HCT116 (cell line): ENCODE results near the gene ADCY10. TPM values are rescaled to one million over a fixed set of nuclear protein-coding genes. Genes with fewer than 3 reads are reported as not detected.

Experiments
- ATAC-seq: fragments of 200-7000 bp; cut with Tn5 transposase; 2 replicates; pipeline ENCODE4 v1.9.1; 2020; ENCODE audit warnings: mild to moderate bottlenecking, moderate library complexity
- BruUV-seq: library from RNA; stranded (reverse); fragments of 400-500 nt; replicated peaks from 2 replicates; lab custom pipeline; 2021; lab: Mats Ljungman, UMichigan
- CTCF ChIA-PET: fragments of 300-600 bp; sonication (Branson Sonifier 250); formaldehyde crosslinking; loops from one replicate; lab custom pipeline; 2021; ENCODE audit warnings: antibody characterized with exemption; lab: Charles Lee
- POLR2A ChIA-PET: fragments of 300-600, 350-600 bp; sonication (Branson Sonifier 250); formaldehyde crosslinking; loops from one replicate; lab custom pipeline; 2021; ENCODE audit warnings: antibody characterized with exemption; lab: Charles Lee
- RAD21 ChIA-PET, 2 experiments: fragments of 300-600 bp; sonication (Branson Sonifier 250); formaldehyde crosslinking; loops; one replicate each; lab custom pipeline; 2023; ENCODE audit warnings: low total read pairs in 2 of 2; ENCODE audit not compliant: uncharacterized antibody in 2 of 2, unreplicated experiment in 2 of 2, low non-redundant PET in 1 of 2; lab: Charles Lee
- DNase-seq: peaks from one replicate; pipeline ENCODE4 v3.0.0-alpha.2; 2010; ENCODE audit warnings: low read depth, low spot score
- H2AFZ ChIP-seq: fragments of 200-600 bp; shearing (Covaris generic), sonication (generic); 2 replicates; pipeline ENCODE4 v1.6.1; 2017; ENCODE audit warnings: low read depth, mixed run types, mixed read lengths, antibody characterized with exemption, low read length; ENCODE audit not compliant: poor library complexity, severe bottlenecking
- H3K27ac ChIP-seq: 2 replicates; pipeline ENCODE4 v1.5.1; 2012; ENCODE audit warnings: low read depth, low read length
- H3K27me3 ChIP-seq: fragments of 200-600 bp; sonication (generic); 2 replicates; pipeline ENCODE4 v1.6.1; 2016; ENCODE audit warnings: mixed run types, low read length, mixed read lengths; ENCODE audit not compliant: insufficient read depth
- H3K36me3 ChIP-seq, 2 experiments: fragments of 200-500 bp in 1 of 2; fragments of 200-600 bp in 1 of 2; sonication (Bioruptor generic) in 1 of 2; sonication (generic) in 1 of 2; 2 replicates each; pipeline versions ENCODE4 v1.5.1 to v1.6.1; 2014 to 2016; ENCODE audit warnings: low read length in 2 of 2, inconsistent platforms in 1 of 2, mixed read lengths in 1 of 2, mixed run types in 1 of 2; ENCODE audit not compliant: insufficient read depth in 2 of 2, control insufficient read depth in 1 of 2
- H3K4me1 ChIP-seq, 2 experiments: fragments of 200-600 bp in 1 of 2; sonication (generic) in 1 of 2; 2 replicates each; pipeline versions ENCODE4 v1.5.1 to v1.6.1; 2012 to 2017; ENCODE audit warnings: low read length in 2 of 2, inconsistent platforms in 1 of 2, mild to moderate bottlenecking in 1 of 2, mixed read lengths in 1 of 2, mixed run types in 1 of 2, moderate library complexity in 1 of 2; ENCODE audit not compliant: insufficient read depth in 2 of 2, control insufficient read depth in 1 of 2
- H3K4me2 ChIP-seq: fragments of 200-600 bp; sonication (generic); 2 replicates; pipeline ENCODE4 v1.6.1; 2017; ENCODE audit warnings: mixed run types, low read length, mixed read lengths
- H3K4me3 ChIP-seq, 2 experiments: fragments of 200-600 bp in 1 of 2; sonication (generic) in 1 of 2; replicated peaks in 1 of 2; 2 replicates each; pipeline ENCODE4 v1.5.1; 2011 to 2016; ENCODE audit warnings: low read length in 2 of 2, control low read depth in 1 of 2, low read depth in 1 of 2, mild to moderate bottlenecking in 1 of 2, mixed read lengths in 1 of 2, mixed run types in 1 of 2
- H3K79me2 ChIP-seq: fragments of 200-600 bp; sonication (generic); 2 replicates; pipeline ENCODE4 v1.6.1; 2017; ENCODE audit warnings: mild to moderate bottlenecking, mixed run types, low read length, moderate library complexity, mixed read lengths; ENCODE audit not compliant: insufficient read depth
- H3K9ac ChIP-seq: fragments of 200-600 bp; sonication (generic); 2 replicates; pipeline ENCODE4 v1.6.1; 2016; ENCODE audit warnings: low read length, mixed read lengths
- H3K9me2 ChIP-seq: fragments of 200-600 bp; sonication (generic), shearing (Covaris generic); 2 replicates; pipeline ENCODE4 v1.6.1; 2017; ENCODE audit warnings: mixed run types, mild to moderate bottlenecking, moderate library complexity; ENCODE audit not compliant: insufficient read depth
- H3K9me3 ChIP-seq, 2 experiments: fragments of 200-500 bp in 1 of 2; fragments of 200-600 bp in 1 of 2; sonication (Bioruptor generic) in 1 of 2; sonication (generic) in 1 of 2; 2 replicates each; pipeline ENCODE4 v1.6.1; 2014 to 2017; ENCODE audit warnings: low read length in 2 of 2, mixed read lengths in 2 of 2, inconsistent platforms in 1 of 2, low read depth in 1 of 2, mild to moderate bottlenecking in 1 of 2, mixed run types in 1 of 2, moderate library complexity in 1 of 2; ENCODE audit not compliant: control insufficient read depth in 1 of 2, insufficient read depth in 1 of 2
- H4K20me1 ChIP-seq: fragments of 200-600 bp; sonication (generic), shearing (Covaris generic); 2 replicates; pipeline ENCODE4 v1.6.1; 2017; ENCODE audit warnings: mixed run types, mild to moderate bottlenecking, moderate library complexity; ENCODE audit not compliant: insufficient read depth
- ATF3 ChIP-seq: IDR thresholded peaks from 2 replicates; pipeline ENCODE4 v1.6.1; 2012
- CBX3 ChIP-seq: IDR thresholded peaks from 2 replicates; pipeline ENCODE4 v1.6.1; 2012; ENCODE audit warnings: low read depth
- CEBPB ChIP-seq: IDR thresholded peaks from 2 replicates; pipeline ENCODE4 v1.6.1; 2012; ENCODE audit warnings: low read depth
- CTCF ChIP-seq, 3 experiments: fragments of 200-600 bp in 1 of 3; sonication (generic) in 1 of 3; IDR thresholded peaks in 2 of 3; conservative IDR thresholded peaks in 1 of 3; 2 replicates each; pipeline ENCODE4 v1.5.1; 2012 to 2017; ENCODE audit warnings: low read depth in 2 of 3, low read length in 2 of 3, antibody characterized with exemption in 1 of 3, borderline replicate concordance in 1 of 3, control low read depth in 1 of 3, mild to moderate bottlenecking in 1 of 3, mixed read lengths in 1 of 3, mixed run types in 1 of 3, moderate library complexity in 1 of 3; ENCODE audit not compliant: insufficient read depth in 1 of 3
- EGR1 ChIP-seq: IDR thresholded peaks from 2 replicates; pipeline ENCODE4 v1.6.1; 2012; ENCODE audit warnings: low read depth
- EZH2phosphoT487 ChIP-seq: fragments of 200-600 bp; IDR thresholded peaks from 2 replicates; pipeline ENCODE4 v1.6.1; 2018; ENCODE audit warnings: antibody characterized with exemption, borderline replicate concordance
- MAX ChIP-seq: IDR thresholded peaks from 2 replicates; pipeline ENCODE4 v1.6.1; 2012
- SP1 ChIP-seq: IDR thresholded peaks from 2 replicates; pipeline ENCODE4 v1.6.1; 2012; ENCODE audit warnings: low read depth
- ZNF274 ChIP-seq: fragments of 200-500 bp; sonication (Bioruptor generic); IDR thresholded peaks from 2 replicates; pipeline ENCODE4 v1.6.1; 2014; ENCODE audit warnings: mild to moderate bottlenecking, low read depth, low read length, inconsistent platforms
- intact Hi-C: fragments of 100-400 bp; cut with micrococcal nuclease; formaldehyde crosslinking; loops from 2 replicates; pipeline ENCODE4 v1.10.0; 2022
- total RNA-seq: library from RNA; stranded (reverse); gene quantifications from one replicate; pipeline ENCODE4 v1.2.1, GENCODE V29; 2021; ENCODE audit not compliant: unreplicated experiment

ADCY10 gene
- total RNA-seq, 1 experiment from 2014 or later, result 0.30 TPM

GRCh38 chr1:167761400-167761799 lies 152.5 kb downstream of the ADCY10 start:
- Histone ChIP-seq H3K36me3 (no peaks in the 10 kb centered on the region; a peak in 1 of 4 replicates), H3K4me3 (no peak overlapping the region), H2AFZ (no peak overlapping the region), H3K4me2 (no peak overlapping the region), H3K9me2 (no peaks in the 10 kb centered on the region), H4K20me1 (no peaks in the 10 kb centered on the region), H3K27me3 (no peaks in the 10 kb centered on the region), H3K9me3 (no peaks in the 10 kb centered on the region), H3K9ac (no peak overlapping the region)
- no peak for ATAC-seq
- CTCF ChIA-PET, result no interaction called here
- RAD21 ChIA-PET, result no interaction called here
- DNase-seq, result no peak
- BruUV-seq, result no TSS peak
- POLR2A ChIA-PET, result no interaction called here
- intact Hi-C loops, result no loop called here
- TF ChIP-seq MAX (no peak), CBX3 (no peak), EGR1 (no peak), ZNF274 (no peak), ATF3 (no peak), CEBPB (no peak), SP1 (no peak), CTCF (IDR thresholded peaks at IDR 0.05 in 2 of 3, conservative IDR thresholded peaks at IDR 0.05 in 1 of 3; ENCODE audit: borderline replicate concordance in 1 of 3, insufficient read depth in 1 of 3, low read depth in 2 of 3, low read length in 2 of 3) (no peak), EZH2phosphoT487 (no peak)
- TF ChIP-seq, all 23 proteins: peak for 0
- Histone ChIP-seq H3K27ac (no peak overlapping the region), H3K4me1 (no peaks in the 10 kb centered on the region), H3K79me2 (peaks cover 64% of the 10 kb centered on the region)

Other genes starting within 250 kb of the ADCY10 start
- gene MPZL1, start 192.2 kb downstream of the ADCY10 start, total RNA-seq, result 52.9 TPM
- 34.2 TPM for gene DCAF6, start 22.5 kb upstream of the ADCY10 start, total RNA-seq
- gene MPC2, start 22.9 kb upstream of the ADCY10 start, total RNA-seq, result 49.9 TPM
- gene GPR161, start 222.8 kb upstream of the ADCY10 start, total RNA-seq, result 13.7 TPM